Endothelial cell of hepatic sinusoid (primary cell): ENCODE data around the gene NDUFV1.
"Not testable (repeated sequence)": the region's sequence is repeated elsewhere in the genome, so short reads cannot be mapped to it uniquely, and the experiment has no call there.

Experiments
- in situ Hi-C: cut with HindIII; loops from 2 replicates; pipeline ENCODE4 v1.10.0; 2017; ENCODE audit warnings: low sequenced_read_pairs

The NDUFV1 gene

DNA sequence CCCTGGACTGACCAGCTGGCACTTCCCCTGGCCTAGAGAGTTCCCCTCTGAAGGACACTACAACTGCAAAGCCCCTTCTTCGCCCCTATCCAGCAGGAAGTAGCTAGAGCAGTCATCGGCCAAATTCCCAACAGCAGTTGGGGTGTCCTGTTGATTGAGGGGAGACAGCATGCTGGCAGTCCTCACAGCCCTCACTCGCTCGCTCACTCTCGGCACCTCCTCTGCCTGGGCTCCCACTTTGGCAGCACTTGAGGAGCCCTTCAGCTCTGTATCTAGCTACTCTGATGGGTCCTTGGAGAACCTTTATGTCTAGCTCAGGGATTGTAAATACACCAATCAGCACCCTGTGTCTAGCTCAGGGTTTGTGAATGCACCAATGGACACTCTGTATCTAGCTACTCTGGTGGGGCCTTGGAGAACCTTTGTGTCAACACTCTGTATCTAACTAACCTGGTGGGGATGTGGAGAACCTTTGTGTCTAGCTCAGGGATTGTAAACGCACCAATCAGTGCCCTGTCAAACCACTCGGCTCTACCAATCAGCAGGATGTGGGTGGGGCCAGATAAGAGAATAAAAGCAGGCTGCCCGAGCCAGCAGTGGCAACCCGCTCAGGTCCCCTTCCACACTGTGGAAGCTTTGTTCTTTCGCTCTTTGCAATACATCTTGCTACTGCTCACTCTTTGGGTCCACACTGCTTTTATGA, 19.5 kb downstream of the NDUFV1 start:
- in situ Hi-C loops, result not testable (repeated sequence)

DNA sequence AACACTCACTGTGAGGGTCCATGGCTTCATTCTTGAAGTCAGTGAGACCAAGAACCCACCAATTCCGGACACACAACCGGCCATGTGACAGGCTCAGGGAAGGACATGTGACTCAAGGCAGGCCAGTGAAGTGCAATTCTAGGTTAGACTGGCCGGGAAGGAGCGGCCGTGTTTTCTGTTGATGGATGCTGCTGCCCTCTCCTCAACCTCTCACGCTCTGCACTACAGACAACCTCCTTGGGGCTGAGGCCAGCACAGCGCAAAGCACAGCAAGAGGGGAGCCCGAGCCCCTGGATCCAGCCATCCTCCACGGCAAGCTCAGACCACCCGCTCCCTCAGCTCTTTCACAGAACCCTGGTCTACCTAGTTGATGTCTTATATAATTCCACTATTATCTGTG, 20.2 kb downstream of the NDUFV1 start:
- in situ Hi-C loops, result no loop called here

DNA sequence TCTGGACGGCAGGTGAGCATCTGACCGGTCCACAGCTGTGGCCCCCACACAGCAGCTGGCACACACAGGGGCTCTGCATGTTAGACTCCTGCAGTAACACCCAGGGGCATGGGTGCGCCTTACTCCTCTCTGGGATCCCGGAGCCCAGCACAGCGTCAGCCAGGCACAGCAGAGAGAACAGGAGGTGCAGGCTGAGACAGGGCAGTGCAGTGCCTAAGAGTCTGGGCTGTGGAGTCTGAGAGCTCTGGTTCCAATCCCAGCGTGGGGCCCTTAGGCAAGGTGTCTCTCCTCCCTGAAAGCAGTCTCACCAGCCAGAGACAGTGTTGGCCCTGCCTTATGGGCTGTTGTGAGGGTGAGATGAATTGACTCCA, 20.7 kb downstream of the NDUFV1 start:
- in situ Hi-C loops, result no loop called here

DNA sequence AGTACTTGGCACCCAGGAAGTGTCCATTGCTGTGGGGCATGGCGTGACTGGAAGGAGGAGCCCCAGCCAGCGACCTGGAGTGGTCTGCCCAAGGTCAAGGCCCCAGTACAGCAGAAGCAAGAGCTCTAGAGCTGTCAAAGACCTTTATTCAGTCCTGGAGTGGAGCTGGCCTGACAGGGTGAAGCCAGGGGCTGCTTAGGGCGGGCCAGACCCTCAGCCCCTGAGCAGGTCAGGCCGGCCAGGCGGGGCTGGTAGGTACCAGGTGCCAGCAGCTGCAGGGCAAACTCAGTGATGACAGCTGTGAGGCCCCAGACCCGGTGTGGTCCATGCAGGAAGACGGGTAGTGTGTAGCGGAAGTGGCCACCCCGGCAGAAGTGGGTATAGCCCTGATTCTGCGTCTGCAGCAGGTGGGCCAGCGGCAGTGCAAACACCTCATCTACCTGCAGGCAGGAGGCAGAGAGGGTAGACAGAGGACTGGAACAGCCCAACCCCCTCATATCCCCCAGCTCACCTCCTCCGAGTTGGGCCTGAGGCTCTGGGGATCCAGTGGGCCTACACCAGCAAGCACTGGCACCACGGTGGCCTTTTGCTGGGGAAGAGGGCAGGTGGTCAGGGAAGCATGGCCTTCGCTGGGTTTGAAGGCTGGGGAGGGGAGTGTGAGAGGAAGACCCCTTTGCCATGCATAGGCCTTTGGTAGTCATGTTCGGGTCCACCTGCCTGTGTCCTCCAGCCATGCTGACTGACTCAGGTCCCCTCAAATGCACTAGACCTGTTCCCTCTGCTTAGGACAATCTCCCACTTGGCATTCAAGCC, 21.3 kb downstream of the NDUFV1 start:
- in situ Hi-C loops, result no loop called here

DNA sequence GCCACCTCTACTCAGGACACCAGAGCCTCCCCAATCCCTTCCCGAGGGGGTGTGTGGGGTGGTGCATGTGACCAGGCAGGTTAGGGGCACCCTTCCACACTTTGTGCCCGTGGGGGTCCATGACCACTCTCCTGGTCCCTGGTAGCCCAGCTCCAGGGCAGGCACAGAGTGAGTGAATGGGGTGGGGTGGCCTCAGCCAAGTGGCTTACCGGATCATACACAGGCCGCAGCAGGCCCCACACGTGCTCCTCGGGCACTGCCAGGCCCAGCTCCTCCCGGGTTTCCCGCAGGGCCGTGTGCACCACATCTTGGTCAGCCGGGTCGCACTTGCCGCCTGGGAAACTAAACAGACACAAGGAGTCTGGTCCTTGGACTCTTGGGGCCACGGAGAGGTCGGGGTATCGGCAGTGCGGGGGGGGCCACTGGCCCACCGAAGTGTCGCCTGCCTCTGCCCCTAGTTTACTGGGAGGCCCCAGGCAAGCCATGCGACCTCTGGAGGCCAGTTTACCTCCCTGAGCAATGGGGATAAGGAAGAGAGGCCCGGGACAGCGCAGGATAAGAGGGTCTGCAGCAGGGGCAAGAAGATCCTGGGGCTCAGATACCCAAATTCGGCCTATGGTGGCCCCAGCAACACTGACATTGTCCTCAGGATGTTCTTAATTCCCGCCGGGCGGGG, 22.1 kb downstream of the NDUFV1 start:
- in situ Hi-C loops, result no loop called here

DNA sequence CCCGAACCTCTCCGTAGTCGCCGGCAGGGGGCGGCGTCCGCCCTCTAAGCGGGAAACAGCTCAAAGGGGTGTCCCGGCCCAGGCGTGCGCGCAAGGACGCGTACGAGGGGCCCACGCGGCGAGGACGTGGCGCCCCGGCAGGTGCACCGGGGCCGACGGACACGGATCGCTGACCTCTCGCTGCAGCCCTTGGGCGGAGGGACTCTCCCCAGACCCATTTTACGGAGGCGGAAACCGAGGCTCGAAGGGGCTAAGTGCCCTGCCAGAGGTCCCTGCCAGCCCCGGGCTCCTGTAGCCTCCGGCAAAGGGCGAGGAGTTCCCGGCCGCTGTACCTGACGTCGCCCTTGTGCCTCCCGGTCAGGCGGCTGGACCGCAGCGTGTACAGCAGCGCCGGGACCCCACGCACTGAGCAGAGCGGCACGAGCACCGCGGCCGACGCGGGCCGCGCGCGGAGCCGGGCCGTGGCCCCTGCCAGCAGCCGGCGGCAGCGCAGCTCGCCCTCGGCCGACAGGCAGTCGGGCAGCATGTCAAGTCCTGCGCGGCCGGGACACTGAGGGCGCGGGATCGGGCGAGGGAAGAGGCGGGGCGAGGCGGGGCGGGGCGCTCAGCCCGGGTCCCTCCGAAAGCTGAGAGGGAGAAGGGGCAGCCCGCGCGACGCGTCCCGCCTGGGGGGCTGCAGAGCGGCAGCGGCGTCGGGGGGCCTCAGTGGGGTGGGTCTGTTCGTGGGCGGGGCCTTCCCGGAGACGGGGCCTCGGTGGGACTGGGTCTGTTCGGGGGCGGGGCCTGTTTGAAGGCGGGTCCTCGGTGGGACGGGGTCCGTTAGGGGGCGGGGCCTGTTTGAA, 22.9 kb downstream of the NDUFV1 start, which contains the start of gene NUDT8:
Gene NUDT8 (minus strand): TSS at position 552 of the 842 bp plus-strand sequence. CDS start 26 bp downstream, at position 526.
- in situ Hi-C loops, result loop anchor here (5.0 kb wide), 1 partner anchor 63 kb away; no protein-coding TSS in a partner anchor

DNA sequence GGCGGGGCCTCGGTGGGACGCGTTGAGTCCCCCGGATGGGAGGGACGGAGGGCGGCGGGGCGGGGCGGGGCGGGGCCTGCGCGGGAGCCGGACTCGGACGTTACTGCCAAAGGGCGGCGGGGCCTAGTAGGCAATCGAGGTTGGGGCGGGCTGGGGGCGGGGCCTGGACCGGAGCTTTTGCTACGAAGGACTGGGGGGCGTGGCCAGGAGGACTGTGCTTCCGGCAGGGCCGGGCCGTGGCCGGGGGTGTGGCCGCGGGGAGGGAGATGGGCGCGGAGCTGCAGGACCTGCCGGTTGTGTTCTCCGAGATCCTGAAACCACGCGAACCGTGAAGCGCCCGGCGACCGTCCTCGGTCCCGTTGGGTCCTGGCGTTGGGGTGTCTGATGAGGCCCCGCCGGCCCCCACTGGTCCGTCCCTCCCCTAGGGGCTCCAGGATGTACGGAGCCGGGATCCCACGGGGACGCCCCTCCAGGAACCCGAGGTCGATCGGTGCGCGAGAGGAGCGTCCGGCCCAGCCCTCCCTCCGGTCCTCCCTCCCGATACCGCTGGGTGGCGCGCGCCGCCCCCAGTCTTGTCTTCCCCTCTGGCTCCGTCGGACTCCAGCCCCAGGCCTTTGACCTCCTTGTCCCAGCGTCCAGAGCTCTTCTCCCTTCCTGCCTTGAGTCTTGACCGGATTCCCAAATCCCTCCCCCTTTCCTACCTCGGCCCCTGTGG, 23.6 kb downstream of the NDUFV1 start:
- in situ Hi-C loops, result loop anchor here (5.0 kb wide), 1 partner anchor 62 kb away; no protein-coding TSS in a partner anchor

DNA sequence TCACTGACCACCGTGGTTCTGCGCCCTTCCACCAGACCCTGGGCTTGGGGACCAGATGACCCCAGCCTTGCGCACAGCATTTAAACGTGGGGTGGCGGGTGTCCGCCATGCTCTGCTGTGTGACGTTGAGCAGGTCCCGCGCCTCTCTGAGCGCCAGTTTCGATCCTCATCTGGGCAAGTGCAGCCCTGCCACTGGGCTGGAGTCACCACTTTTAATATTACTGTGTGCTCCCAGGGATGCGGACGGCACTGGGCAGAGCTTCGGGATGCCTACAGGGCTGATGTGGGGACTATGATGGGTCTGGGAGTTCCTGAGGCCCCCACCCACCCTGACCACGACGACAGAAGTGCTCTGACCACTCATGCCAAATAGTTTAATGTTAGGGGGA, 24.2 kb downstream of the NDUFV1 start:
- in situ Hi-C loops, result loop anchor here (5.0 kb wide), 1 partner anchor 61 kb away; no protein-coding TSS in a partner anchor

DNA sequence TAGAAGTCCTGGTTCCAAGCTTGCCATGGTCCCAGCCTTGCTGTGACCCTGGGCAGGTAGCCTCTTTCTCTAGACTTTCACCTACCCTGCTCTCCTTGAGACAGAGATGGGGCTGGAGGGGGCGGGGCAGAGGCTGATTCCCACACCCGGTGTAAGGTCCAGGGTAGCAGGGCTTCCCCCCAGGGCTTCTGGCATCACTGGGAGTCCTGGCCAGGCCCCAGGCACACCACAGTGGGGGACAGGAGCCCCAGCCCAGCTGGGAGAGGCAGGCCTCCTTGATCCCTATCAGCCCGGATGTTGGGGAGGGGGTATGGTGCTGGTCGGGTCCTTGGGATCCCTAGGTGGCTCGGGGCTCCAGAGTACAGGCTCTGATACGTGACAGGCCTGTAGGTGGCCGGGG, 24.7 kb downstream of the NDUFV1 start:
- in situ Hi-C loops, result loop anchor here (5.0 kb wide), 1 partner anchor 61 kb away; no protein-coding TSS in a partner anchor

DNA sequence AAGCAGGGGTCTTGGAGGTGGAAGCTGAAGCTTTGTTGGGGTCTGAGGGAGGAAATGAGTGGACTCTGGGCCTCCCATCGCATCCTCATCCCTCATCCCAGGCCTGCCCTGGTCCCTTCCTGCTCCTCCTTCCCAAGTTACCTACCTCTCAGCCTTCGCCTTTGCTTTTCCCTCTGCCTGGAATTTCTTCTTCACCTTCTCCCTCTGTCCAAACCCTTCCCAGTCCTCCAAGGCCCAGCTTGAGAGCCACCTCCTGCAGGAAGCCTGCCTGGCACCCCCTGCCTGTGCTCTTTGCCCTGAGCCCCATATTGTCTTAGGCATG, 25.1 kb downstream of the NDUFV1 start:
- in situ Hi-C loops, result loop anchor here (5.0 kb wide), 1 partner anchor 60 kb away; no protein-coding TSS in a partner anchor

DNA sequence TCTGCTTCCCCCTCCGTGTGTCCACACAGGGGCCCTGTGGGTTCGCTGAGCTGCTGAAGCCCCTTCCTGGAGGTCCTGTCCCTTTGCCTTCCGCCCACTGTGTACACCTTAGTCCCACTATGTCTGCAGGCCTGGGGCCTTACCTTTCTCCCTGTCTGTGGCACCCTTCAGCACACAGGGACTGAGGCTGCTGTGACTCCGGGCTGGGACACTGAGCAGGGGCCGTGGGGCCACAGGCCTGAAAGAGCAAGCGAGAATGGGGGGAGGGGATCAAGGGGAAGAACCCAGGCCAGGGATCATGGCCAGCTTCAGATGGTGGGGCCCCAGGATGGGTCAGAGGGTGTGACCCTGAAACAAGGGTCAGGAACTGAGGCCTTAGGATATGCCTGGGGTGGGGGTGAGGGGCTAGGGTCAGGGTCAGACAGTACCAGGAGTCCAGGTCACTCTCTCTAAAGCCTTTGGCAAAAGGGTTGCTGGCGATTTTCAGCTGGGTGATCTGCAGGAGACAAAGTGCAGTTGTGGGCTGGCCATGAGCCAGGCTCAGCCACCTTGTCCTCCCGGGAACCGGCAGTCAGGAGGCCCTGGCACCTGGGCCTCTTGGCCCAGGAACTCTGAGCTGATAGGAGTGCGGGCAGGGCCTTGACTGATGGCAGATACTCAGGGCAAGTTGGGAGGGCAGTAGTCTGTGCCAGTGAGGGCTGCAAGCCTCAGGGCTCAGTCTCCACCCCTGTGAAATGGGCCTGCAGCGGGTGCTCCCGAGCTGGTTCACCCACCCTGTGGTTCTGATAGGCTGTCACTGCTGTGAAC, 25.6 kb downstream of the NDUFV1 start:
- in situ Hi-C loops, result loop anchor here (5.0 kb wide), 1 partner anchor 60 kb away; no protein-coding TSS in a partner anchor

DNA sequence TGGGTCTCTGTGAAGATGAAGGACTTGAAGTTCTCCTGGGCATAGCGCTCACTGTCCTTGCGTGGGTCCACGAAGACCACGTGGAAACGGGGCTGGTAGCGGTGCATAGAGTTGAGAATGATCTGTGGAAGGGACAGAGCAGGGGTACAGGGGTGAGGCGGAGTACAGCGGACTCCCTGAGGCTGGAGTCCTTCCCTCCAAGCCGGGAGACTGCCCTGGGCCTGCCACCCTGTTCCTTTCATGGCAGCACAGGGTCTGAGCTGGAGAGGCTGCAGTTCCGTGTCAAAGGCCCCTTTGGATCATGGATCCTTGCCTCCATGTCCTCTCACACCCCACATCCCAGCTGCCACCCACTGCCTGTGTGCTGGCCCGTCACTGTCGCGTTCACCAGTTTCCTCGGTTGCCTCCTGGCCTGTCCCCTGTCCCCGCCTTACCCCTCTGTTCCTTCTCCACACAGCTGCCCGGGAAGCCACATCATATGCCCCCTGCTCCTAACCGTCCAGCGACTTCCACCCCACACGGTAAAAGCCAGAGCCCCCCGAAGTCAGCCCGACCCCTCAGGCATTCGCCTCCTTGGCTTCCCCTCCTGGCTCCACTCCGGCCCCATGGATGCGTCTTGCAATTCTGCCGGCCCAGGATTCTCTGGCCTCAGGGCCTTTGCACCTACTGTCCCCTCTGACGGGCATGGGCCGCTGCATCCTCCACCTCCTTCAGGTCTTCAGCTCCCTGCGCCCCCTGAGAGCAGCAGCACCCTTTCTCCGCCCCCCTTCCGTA, 26.4 kb downstream of the NDUFV1 start:
- in situ Hi-C loops, result loop anchor here (5.0 kb wide), 1 partner anchor 59 kb away; no protein-coding TSS in a partner anchor

DNA sequence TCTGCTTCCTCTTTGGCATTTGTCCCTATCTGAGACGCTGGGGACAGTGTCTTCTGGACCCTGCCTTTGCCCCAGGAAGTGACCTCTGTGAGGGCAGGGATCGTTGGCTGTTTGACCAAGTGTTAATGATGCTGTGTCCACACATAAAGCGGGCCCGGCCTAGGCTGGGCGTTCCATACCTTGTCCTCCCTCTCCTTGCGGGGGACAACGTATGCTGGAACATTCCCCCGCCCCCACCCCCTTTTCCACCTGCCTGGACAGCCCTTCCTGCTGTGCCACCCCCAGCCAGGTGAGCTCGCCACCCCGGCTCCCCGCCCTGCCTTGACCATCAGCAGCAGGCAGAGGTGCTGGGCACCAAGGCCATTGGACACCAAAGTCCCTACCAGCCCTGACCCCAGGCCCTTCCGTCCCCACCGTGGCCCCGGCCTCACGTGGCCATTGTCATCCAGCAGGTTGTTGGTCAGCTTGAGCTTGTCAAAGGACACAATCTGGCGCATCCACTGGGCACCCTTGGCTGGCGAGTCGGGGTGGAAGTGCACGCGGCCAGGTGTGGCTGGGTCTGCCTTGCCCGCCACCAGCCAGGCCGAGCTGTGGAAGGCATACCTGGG, 27.1 kb downstream of the NDUFV1 start:
- in situ Hi-C loops, result loop anchor here (5.0 kb wide), 1 partner anchor 58 kb away; no protein-coding TSS in a partner anchor

DNA sequence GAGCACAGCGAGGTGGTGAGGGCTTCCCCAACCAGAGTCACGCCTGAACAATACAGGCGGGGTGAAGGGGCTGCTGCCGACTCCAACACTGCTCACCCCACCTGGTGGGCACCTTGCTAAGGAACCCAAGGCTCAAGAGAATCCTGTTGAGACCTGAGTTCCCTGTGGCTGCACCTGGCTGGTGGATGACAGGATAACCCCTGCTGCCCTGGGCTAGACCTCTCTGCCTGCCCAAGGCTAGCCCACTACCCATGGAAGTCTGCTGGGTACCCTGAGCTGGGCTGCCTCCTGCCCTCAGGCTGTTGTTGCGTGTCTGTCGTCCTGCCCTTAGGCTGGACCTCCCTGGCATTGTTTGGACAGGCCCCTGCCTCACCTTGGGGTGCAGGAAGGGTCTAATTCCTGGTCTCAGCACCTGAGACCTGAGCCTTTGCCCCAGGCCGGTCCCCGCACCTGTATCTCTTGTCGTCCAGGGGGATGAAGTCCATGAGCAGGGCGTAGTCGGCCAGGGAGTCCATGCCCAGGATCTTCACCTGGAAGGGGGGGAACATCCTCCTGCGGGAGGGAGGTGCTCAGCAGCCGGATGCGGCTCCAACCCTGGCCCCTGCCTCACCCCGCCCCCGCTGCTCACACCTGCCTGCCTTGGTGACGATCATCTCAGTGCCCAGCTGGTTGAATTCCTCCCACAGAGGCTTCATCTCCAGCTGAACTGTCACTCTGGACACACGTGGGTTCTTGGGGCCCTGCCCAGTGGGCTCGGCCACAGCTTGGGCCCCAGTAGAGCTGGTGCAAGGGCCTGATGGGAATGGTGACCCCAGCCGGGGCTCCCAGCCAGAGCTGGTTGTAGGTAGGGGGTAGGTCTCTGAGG, 27.9 kb downstream of the NDUFV1 start:
- in situ Hi-C loops, result loop anchor here (5.0 kb wide), 1 partner anchor 58 kb away; no protein-coding TSS in a partner anchor

DNA sequence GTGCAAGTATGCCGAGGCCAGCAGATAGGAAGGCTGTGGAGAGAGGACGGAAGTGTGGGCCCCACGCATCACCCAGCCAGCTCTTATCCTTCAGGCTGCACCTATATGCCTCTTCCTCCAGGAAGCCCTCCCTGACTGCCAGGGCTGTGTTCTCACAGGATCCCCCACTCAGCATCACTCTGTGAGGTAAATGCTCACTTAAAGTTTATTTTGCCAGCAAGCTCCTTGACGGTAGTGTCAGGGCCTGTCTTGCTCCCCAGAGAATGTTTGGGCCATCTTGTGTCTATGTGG, 28.4 kb downstream of the NDUFV1 start:
- in situ Hi-C loops, result no loop called here

DNA sequence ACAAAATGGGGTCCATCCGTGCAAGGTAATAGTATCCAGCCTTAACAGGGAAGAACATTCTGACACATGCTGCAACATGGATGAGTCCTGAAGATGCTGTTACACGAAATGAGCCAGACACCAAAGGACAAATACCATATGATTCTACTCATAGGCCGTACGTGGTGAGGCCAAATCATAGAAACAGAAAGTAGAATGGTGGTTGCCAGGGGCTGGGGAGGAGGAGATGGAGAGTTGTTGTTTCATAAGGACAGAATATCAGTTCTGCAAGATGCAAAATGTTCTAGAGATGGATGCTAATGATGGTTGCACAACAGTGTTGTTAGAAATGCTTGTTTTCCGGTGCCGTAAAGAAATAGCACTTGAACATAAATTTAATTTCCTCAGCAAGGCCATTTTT, 30.2 kb downstream of the NDUFV1 start:
- in situ Hi-C loops, result no loop called here

DNA sequence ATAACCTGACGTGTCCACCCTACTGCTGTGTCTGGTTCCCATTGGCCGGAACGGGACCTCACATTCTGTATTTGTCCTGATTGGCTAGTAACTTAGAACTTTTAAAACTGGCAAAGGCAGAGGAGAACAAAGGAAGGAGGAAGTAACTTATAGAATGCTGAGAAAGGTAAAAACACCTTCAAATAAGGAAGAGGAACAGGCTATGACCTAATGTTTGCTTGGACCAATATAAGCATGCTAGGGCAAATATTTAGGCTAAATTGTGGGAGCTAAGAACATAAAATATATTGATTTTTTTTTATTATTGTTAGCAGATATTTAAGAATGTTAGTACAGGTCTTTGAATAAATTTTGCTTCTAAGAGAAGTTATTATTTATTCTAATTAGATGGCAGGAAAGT, 30.7 kb downstream of the NDUFV1 start:
- in situ Hi-C loops, result not testable (repeated sequence)
